ENCODE measurements around the gene FGA. TPM values are rescaled to one million over a fixed set of nuclear protein-coding genes. Genes with fewer than 3 reads are reported as not detected.

FGA gene
- total RNA-seq (ENCODE audit: low replicate concordance): not detected in 2 replicates

GRCh38 chr4:154590329-154591006 is at the start of gene FGA:
Gene FGA (minus strand): TSS chr4:154590742. CDS start chr4:154590687, 55 bp downstream.
- H3K36me3 ChIP-seq: no peaks in the 10 kb centered on the region
- no peak for TF ChIP-seq CTCF (IDR thresholded peaks at IDR 0.05)
- H3K36me3 Mint-ChIP-seq: no peaks in the 10 kb centered on the region
- H3K4me1 Mint-ChIP-seq: no peaks in the 10 kb centered on the region
- peaks cover 15% of the 10 kb centered on the region for H3K4me1 ChIP-seq
- no peaks in the 10 kb centered on the region for H3F3A ChIP-seq (ENCODE audit: low read depth)
- H3K27ac ChIP-seq: no peak within 1 kb of the TSS
- H4K20me1 ChIP-seq (ENCODE audit: low read depth): no peaks in the 10 kb centered on the region
- H3K4me3 Mint-ChIP-seq: no peak within 1 kb of the TSS
- no peak within 1 kb of the TSS for H3K27ac Mint-ChIP-seq
- no peaks in the 10 kb centered on the region for H3K9me3 Mint-ChIP-seq
- no peaks in the 10 kb centered on the region for H3K27me3 Mint-ChIP-seq (ENCODE audit: insufficient read depth, low read depth)
- H3K79me2 ChIP-seq (ENCODE audit: low read depth): no peaks in the 10 kb centered on the region
- H3K9me3 ChIP-seq (ENCODE audit: low read depth): no peaks in the 10 kb centered on the region
- no peak within 1 kb of the TSS for H3K4me3 ChIP-seq
- H3K27me3 ChIP-seq: no peaks in the 10 kb centered on the region
- peak within 1 kb of the TSS; percentile 87 for H2AFZ ChIP-seq (replicated peaks)
- DNase-seq (ENCODE audit: low spot score): peak; percentile 50
- no peak within 1 kb of the TSS for H3K9ac ChIP-seq
- peak within 1 kb of the TSS; percentile 24 for H3K4me2 ChIP-seq

- no peaks in the 10 kb centered on the region for H3K36me3 Mint-ChIP-seq
- peaks cover 17% of the 10 kb centered on the region for H3K27me3 ChIP-seq
- H3K4me1 ChIP-seq: no peaks in the 10 kb centered on the region
- no peaks in the 10 kb centered on the region for H4K20me1 ChIP-seq (ENCODE audit: low read depth)
- no peaks in the 10 kb centered on the region for H3K9me3 Mint-ChIP-seq
- no peaks in the 10 kb centered on the region for H3K79me2 ChIP-seq (ENCODE audit: low read depth)
- DNase-seq (ENCODE audit: low spot score): no peak
- no peak overlapping the region for H2AFZ ChIP-seq (replicated peaks)
- H3K9me3 ChIP-seq (ENCODE audit: low read depth): no peaks in the 10 kb centered on the region
- no peak overlapping the region for H3K4me2 ChIP-seq
- H3K9ac ChIP-seq: no peak overlapping the region
- H3K4me3 ChIP-seq: no peak overlapping the region
- no peak overlapping the region for H3K4me3 Mint-ChIP-seq
- H3F3A ChIP-seq (ENCODE audit: low read depth): no peaks in the 10 kb centered on the region
- no peak overlapping the region for H3K27ac ChIP-seq
- H3K27ac Mint-ChIP-seq: no peak overlapping the region
- TF ChIP-seq EZH2 (IDR thresholded peaks at IDR 0.05): no peak
- no peak for TF ChIP-seq CTCF (IDR thresholded peaks at IDR 0.05)
- TF ChIP-seq EZH2phosphoT487 (IDR thresholded peaks at IDR 0.05): no peak
- H3K36me3 ChIP-seq: no peaks in the 10 kb centered on the region
- H3K4me1 Mint-ChIP-seq: no peaks in the 10 kb centered on the region
- H3K27me3 Mint-ChIP-seq (ENCODE audit: insufficient read depth, low read depth): peaks cover 5% of the 10 kb centered on the region
Observed at GRCh38 chr4:154634058-154634457, 43.5 kb upstream of the FGA start.

GRCh38 chr4:154631828-154632227 is 41.3 kb upstream of the FGA start:
- Histone ChIP-seq H3K4me1 (no peaks in the 10 kb centered on the region), H3F3A (ENCODE audit: low read depth) (no peaks in the 10 kb centered on the region), H3K9ac (no peak overlapping the region), H3K36me3 (no peaks in the 10 kb centered on the region), H3K4me2 (no peak overlapping the region), H2AFZ (replicated peaks) (no peak overlapping the region), H3K9me3 (ENCODE audit: low read depth) (no peaks in the 10 kb centered on the region), H3K27me3 (peaks cover 39% of the 10 kb centered on the region), H3K79me2 (ENCODE audit: low read depth) (no peaks in the 10 kb centered on the region), H3K27ac (no peak overlapping the region), H3K4me3 (no peak overlapping the region), H4K20me1 (ENCODE audit: low read depth) (no peaks in the 10 kb centered on the region)
- Mint-ChIP-seq H3K4me1 (no peaks in the 10 kb centered on the region), H3K4me3 (no peak overlapping the region), H3K27me3 (ENCODE audit: insufficient read depth, low read depth) (peaks cover 2% of the 10 kb centered on the region), H3K27ac (no peak overlapping the region), H3K9me3 (no peaks in the 10 kb centered on the region), H3K36me3 (no peaks in the 10 kb centered on the region)
- no peak for DNase-seq (ENCODE audit: low spot score)
- TF ChIP-seq CTCF (IDR thresholded peaks at IDR 0.05) (no peak), EZH2 (IDR thresholded peaks at IDR 0.05) (no peak), EZH2phosphoT487 (IDR thresholded peaks at IDR 0.05) (no peak)
